Ovary (tissue), 3 donors: ENCODE data around the gene GRID1.

ENCODE experiments used
- POLR2A ChIP-seq: fragments of 450-650 bp; IDR thresholded peaks from one replicate; pipeline ENCODE4 v1.6.1; 2017; ENCODE audit warnings: antibody characterized with exemption, mild to moderate bottlenecking, moderate library complexity
- TF ChIP-seq, protein P1 (sequence below), 3 donors: fragments of 450-650 bp in 2 of 3; fragments of 200-600 bp in 1 of 3; IDR thresholded peaks; one replicate each; pipeline versions ENCODE4 v1.5.1 to v1.8.0; 2016 to 2022; ENCODE audit warnings: antibody characterized with exemption in 3 of 3, mild to moderate bottlenecking in 1 of 3
- donor health status: DM: no; HTN: no; CAD: no.

DNA sequence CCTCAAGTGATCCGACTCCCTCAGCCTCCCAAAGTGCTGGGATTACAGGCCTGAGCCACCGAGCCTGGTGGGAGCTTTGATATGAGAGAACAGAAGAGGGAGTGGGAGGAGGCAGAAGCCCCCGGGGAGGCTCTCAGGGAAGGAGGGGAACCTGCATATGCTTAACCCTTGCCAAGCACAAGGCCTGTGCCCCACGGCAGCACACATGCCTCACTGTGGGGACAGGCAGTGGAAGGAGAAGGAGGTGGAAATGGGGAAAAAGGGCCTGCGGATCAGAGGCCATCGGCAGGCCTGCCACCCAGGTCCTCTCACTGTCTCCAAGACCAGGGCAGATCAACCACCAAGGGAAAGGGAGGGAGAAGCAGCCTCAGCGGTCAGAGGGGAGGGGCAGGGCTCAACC lies 7.2 kb upstream of the GRID1 start:
- TF ChIP-seq, protein P1, sequence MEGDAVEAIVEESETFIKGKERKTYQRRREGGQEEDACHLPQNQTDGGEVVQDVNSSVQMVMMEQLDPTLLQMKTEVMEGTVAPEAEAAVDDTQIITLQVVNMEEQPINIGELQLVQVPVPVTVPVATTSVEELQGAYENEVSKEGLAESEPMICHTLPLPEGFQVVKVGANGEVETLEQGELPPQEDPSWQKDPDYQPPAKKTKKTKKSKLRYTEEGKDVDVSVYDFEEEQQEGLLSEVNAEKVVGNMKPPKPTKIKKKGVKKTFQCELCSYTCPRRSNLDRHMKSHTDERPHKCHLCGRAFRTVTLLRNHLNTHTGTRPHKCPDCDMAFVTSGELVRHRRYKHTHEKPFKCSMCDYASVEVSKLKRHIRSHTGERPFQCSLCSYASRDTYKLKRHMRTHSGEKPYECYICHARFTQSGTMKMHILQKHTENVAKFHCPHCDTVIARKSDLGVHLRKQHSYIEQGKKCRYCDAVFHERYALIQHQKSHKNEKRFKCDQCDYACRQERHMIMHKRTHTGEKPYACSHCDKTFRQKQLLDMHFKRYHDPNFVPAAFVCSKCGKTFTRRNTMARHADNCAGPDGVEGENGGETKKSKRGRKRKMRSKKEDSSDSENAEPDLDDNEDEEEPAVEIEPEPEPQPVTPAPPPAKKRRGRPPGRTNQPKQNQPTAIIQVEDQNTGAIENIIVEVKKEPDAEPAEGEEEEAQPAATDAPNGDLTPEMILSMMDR (IDR thresholded peaks at IDR 0.05), result no peak
- no peak for TF ChIP-seq POLR2A
